Esophagus squamous epithelium (tissue), 5 donors: ENCODE measurements around the gene UBASH3A. TPM values are rescaled to one million over a fixed set of nuclear protein-coding genes. Genes with fewer than 3 reads are reported as not detected.

Source experiments
- DNase-seq: peaks from one replicate; lab custom pipeline; 2025; lab: John Stamatoyannopoulos, UW
- H3K27ac ChIP-seq, 4 donors: fragments of 200-600 bp; sonication (generic); one replicate each; pipeline ENCODE4 v1.5.1; 2016 to 2019; ENCODE audit warnings: mild to moderate bottlenecking in 1 of 4
- H3K27me3 ChIP-seq, 4 donors: fragments of 200-600 bp; sonication (generic); 1 replicate in 3 of 4; 2 replicates in 1 of 4; pipeline versions ENCODE4 v1.5.1 to v1.6.0; 2017 to 2021; ENCODE audit warnings: antibody characterized with exemption in 1 of 4
- H3K36me3 ChIP-seq, 3 donors: fragments of 200-600 bp; sonication (generic); one replicate each; pipeline ENCODE4 v1.5.1; 2016 to 2019
- H3K4me1 ChIP-seq, 3 donors: fragments of 200-600 bp; sonication (generic); one replicate each; pipeline ENCODE4 v1.5.1; 2017 to 2019
- H3K4me3 ChIP-seq, 4 donors: fragments of 200-600 bp; sonication (generic); 1 replicate in 3 of 4; 2 replicates in 1 of 4; pipeline ENCODE4 v1.5.1; 2016 to 2019; ENCODE audit warnings: mild to moderate bottlenecking in 2 of 4, moderate library complexity in 1 of 4
- H3K9me3 ChIP-seq, 3 donors: fragments of 200-600 bp; sonication (generic); one replicate each; pipeline ENCODE4 v1.5.1; 2016 to 2019
- CTCF ChIP-seq, 6 experiments: fragments of 450-650 bp in 4 of 6; fragments of 200-600 bp in 2 of 6; sonication (generic) in 2 of 6; IDR thresholded peaks; one replicate each; pipeline ENCODE4 v1.5.1; 2016 to 2019; ENCODE audit warnings: antibody characterized with exemption in 6 of 6, mild to moderate bottlenecking in 4 of 6, moderate library complexity in 4 of 6
- POLR2A ChIP-seq, 4 donors: fragments of 450-650 bp; IDR thresholded peaks; one replicate each; pipeline ENCODE4 v1.6.1; 2017; ENCODE audit warnings: antibody characterized with exemption in 4 of 4, mild to moderate bottlenecking in 4 of 4, moderate library complexity in 3 of 4
- WGBS, 2 donors: methylation state at CpG; one replicate each; pipeline ENCODE4 v1.1.5; 2018; 5-methylcytosine and 5-hydroxymethylcytosine counted together
- intact Hi-C: fragments of 100-400 bp; cut with DNase I; formaldehyde crosslinking; loops from one replicate; pipeline ENCODE4 v1.15.0; 2022
- total RNA-seq, 4 donors: library from RNA; depleted of rRNA; stranded (reverse); fragments of >200 nt; gene quantifications; one replicate each; pipeline ENCODE4 v1.1.0, GENCODE V29; 2016
- donor health status: DM: yes; HTN: yes; CAD: no.

The UBASH3A gene
- total RNA-seq, 4 donors from 2014 or later: 0.57 to 1.9 (median 0.73) TPM

DNA sequence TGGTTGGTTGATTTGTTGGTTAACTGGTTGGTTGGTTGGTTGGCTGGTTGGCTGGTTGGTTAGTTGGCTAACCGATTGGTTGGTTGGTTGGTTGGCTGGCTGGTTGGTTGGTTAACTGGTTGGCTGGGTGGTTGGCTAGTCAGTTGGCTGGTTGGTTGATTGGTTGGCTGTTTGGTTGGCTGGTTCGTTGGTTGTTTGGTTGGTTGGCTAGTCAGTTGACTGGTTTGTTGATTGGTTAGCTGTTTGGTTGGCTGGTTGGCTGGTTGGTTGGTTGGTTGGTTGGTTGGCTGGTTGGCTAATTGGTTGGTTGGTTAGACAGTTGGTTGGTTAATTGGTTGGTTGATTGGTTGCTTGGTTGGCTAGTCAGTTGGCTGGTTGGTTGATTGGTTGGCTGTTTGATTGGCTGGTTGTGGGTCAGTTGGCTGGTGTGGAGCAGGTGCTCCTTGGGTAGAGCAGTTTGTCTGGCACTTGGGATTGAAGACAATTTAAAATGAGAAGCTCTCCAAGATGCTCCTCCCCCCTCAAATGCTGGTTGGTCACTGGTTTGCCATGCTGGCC, 85.4 kb downstream of the UBASH3A start:
- intact Hi-C loops: no loop called here
- no peaks in the 10 kb centered on the region for H3K36me3 ChIP-seq
- no peak overlapping the region for H3K4me3 ChIP-seq
- H3K9me3 ChIP-seq: no peaks in the 10 kb centered on the region
- WGBS, 2 donors: 57 to 67% methylated on average over 1 to 2 of the region's 2 CpGs
- no peak for DNase-seq
- H3K4me1 ChIP-seq: no peaks in the 10 kb centered on the region
- TF ChIP-seq POLR2A (IDR thresholded peaks at IDR 0.05): no peak
- no peak for TF ChIP-seq CTCF (IDR thresholded peaks at IDR 0.05)
- H3K27ac ChIP-seq: no peak overlapping the region
- peaks cover 0 to 18% (median 0%) of the 10 kb centered on the region in 4 donors for H3K27me3 ChIP-seq

DNA sequence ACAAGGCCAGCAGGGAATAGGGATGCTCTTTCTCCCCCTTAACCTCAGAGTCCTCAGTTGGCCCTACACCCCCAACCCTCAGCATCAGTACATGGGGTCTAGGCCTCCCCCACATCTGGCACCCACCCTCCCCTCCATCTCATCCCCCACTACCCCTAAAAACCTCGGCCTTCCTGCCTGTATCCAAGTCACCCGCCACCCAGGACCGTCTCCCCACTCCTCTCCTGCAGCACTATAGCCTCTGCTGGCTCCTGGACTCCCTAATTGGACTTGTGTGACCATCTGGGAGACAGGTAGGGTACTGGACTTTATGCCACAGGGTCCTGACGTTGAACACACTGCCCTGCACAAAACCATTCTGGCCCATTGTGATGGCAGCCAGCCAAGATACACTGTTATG, 86.3 kb downstream of the UBASH3A start:
- Histone ChIP-seq H3K9me3 (no peaks in the 10 kb centered on the region), H3K4me1 (no peaks in the 10 kb centered on the region), H3K27ac (no peak overlapping the region), H3K36me3 (no peaks in the 10 kb centered on the region), H3K4me3 (no peak overlapping the region), H3K27me3 (peaks cover 0 to 18% (median 0%) of the 10 kb centered on the region in 4 donors)
- DNase-seq: no peak
- intact Hi-C loops: no loop called here
- WGBS, 2 donors: 73 to 81% methylated on average over 4 of the region's 4 CpGs
- no peak for TF ChIP-seq CTCF (IDR thresholded peaks at IDR 0.05)
- no peak for TF ChIP-seq POLR2A (IDR thresholded peaks at IDR 0.05)

DNA sequence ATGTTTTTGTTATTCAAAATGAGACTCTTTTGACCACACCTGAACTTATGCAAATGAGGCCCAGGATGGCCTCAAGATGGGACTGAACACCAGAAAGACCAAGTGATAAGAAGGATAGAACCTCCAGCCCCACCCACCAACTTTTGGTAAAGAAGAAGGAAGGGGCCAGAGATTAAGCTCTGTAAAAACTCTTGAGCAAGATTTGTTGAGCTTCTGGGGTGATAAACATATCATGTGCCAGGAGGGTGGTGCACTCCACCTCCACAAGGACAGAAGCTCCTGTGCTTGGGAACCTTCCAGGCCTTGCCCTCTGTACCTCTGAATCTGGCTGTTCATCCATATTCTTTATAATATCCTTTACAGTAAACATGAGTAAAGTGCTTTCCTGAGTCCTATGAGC, 87.0 kb downstream of the UBASH3A start:
- intact Hi-C loops: no loop called here
- Histone ChIP-seq H3K9me3 (no peaks in the 10 kb centered on the region), H3K4me1 (peaks cover 5 to 7% (median 5%) of the 10 kb centered on the region in 3 donors), H3K36me3 (no peaks in the 10 kb centered on the region), H3K4me3 (no peak overlapping the region), H3K27me3 (peaks cover 0 to 18% (median 0%) of the 10 kb centered on the region in 4 donors), H3K27ac (no peak overlapping the region)
- no peak for DNase-seq
- TF ChIP-seq POLR2A (IDR thresholded peaks at IDR 0.05) (no peak), CTCF (IDR thresholded peaks at IDR 0.05) (no peak)

- intact Hi-C loops: no loop called here
- Histone ChIP-seq H3K4me1 (peaks cover 6 to 10% (median 7%) of the 10 kb centered on the region in 3 donors), H3K36me3 (no peaks in the 10 kb centered on the region), H3K27ac (no peak overlapping the region), H3K9me3 (no peaks in the 10 kb centered on the region), H3K4me3 (no peak overlapping the region), H3K27me3 (peaks cover 0 to 17% (median 0%) of the 10 kb centered on the region in 4 donors)
- 62 to 65% methylated on average over 1 of the region's 1 CpG for WGBS, 2 donors
- no peak for TF ChIP-seq CTCF (IDR thresholded peaks at IDR 0.05)
- TF ChIP-seq POLR2A (IDR thresholded peaks at IDR 0.05): no peak
- DNase-seq: no peak
Measured at GRCh38 chr21:42491328-42491727, 87.6 kb downstream of the UBASH3A start.

- H3K4me1 ChIP-seq: peaks cover 7 to 18% (median 10%) of the 10 kb centered on the region in 3 donors
- TF ChIP-seq CTCF (IDR thresholded peaks at IDR 0.05) (no peak), POLR2A (IDR thresholded peaks at IDR 0.05) (no peak)
- 75 to 82% methylated on average over 8 of the region's 8 CpGs for WGBS, 2 donors
- H3K36me3 ChIP-seq: no peaks in the 10 kb centered on the region
- no peak overlapping the region for H3K4me3 ChIP-seq
- no peak overlapping the region for H3K27ac ChIP-seq
- H3K27me3 ChIP-seq: peaks cover 0 to 9% (median 0%) of the 10 kb centered on the region in 4 donors
- H3K9me3 ChIP-seq: no peaks in the 10 kb centered on the region
- intact Hi-C loops: no loop called here
- no peak for DNase-seq
Measured at GRCh38 chr21:42492201-42492600, 88.5 kb downstream of the UBASH3A start.
